Measurements from ENCODE around the gene TIAM2.
"Not testable (repeated sequence)": the region's sequence is repeated elsewhere in the genome, so short reads cannot be mapped to it uniquely, and the experiment has no call there.

Gene TIAM2

GRCh38 chr6:155106456-155107115 is 111.5 kb downstream of the TIAM2 start:
- no peak for DNase-seq

- no peak for DNase-seq
Observed at GRCh38 chr6:155107432-155108069, 112.4 kb downstream of the TIAM2 start.

GRCh38 chr6:155108070-155108820 is 113.1 kb downstream of the TIAM2 start:
- no peak for DNase-seq

- no peak for DNase-seq
Observed at GRCh38 chr6:155110721-155111120, 115.6 kb downstream of the TIAM2 start.

GRCh38 chr6:155112757-155113156 is 117.6 kb downstream of the TIAM2 start:
- no peak for DNase-seq

- no peak for DNase-seq
Observed at GRCh38 chr6:155115893-155116570, 120.9 kb downstream of the TIAM2 start.

- no peak for DNase-seq
Observed at GRCh38 chr6:155116571-155116910, 121.4 kb downstream of the TIAM2 start.

- no peak for DNase-seq
Observed at GRCh38 chr6:155117256-155117655, 122.1 kb downstream of the TIAM2 start.

- no peak for DNase-seq
Observed at GRCh38 chr6:155117785-155118184, 122.7 kb downstream of the TIAM2 start.

GRCh38 chr6:155119201-155119600 is 124.1 kb downstream of the TIAM2 start:
- DNase-seq: not testable (repeated sequence)

- no peak for DNase-seq
Observed at GRCh38 chr6:155120034-155120433, 124.9 kb downstream of the TIAM2 start.

GRCh38 chr6:155121294-155121693 is 126.2 kb downstream of the TIAM2 start:
- DNase-seq: no peak

- no peak for DNase-seq
Observed at GRCh38 chr6:155121699-155122098, 126.6 kb downstream of the TIAM2 start.

- no peak for DNase-seq
Observed at GRCh38 chr6:155122199-155122950, 127.3 kb downstream of the TIAM2 start.

GRCh38 chr6:155123520-155123919 is 128.4 kb downstream of the TIAM2 start:
- DNase-seq: no peak

GRCh38 chr6:155125906-155126305 is 130.8 kb downstream of the TIAM2 start:
- DNase-seq: no peak

- DNase-seq: no peak
Observed at GRCh38 chr6:155126727-155127439, 131.8 kb downstream of the TIAM2 start.

- DNase-seq: no peak
Observed at GRCh38 chr6:155128977-155129376, 133.9 kb downstream of the TIAM2 start.

GRCh38 chr6:155129744-155130143 is 134.6 kb downstream of the TIAM2 start:
- DNase-seq: no peak

- no peak for DNase-seq
Observed at GRCh38 chr6:155130161-155130853, 135.2 kb downstream of the TIAM2 start.

GRCh38 chr6:155132617-155133016 is 137.5 kb downstream of the TIAM2 start:
- peak; percentile 70 for DNase-seq

GRCh38 chr6:155141002-155141401 is 145.9 kb downstream of the TIAM2 start:
- no peak for DNase-seq

All from NCI-H1105 treated with DMSO at 0.1 percent for 48 hours (cell line).